Measurements from ENCODE around the gene OR2A12.

DNA sequence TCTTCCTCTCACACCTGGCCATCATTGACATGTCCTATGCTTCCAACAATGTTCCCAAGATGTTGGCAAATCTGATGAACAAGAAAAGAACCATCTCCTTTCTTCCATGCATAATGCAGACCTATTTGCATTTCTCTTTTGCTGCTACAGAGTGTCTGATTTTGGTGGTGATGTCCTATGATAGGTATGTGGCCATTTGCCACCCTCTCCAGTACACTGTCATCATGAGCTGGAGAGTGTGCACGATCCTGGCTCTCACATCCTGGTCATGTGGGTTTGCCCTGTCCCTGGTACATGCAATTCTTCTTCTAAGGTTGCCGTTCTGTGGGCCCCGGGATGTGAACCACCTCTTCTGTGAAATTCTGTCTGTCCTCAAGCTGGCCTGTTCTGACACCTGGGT is 56.1 kb downstream of the OR2A12 start:
- TF ChIP-seq, protein P1, sequence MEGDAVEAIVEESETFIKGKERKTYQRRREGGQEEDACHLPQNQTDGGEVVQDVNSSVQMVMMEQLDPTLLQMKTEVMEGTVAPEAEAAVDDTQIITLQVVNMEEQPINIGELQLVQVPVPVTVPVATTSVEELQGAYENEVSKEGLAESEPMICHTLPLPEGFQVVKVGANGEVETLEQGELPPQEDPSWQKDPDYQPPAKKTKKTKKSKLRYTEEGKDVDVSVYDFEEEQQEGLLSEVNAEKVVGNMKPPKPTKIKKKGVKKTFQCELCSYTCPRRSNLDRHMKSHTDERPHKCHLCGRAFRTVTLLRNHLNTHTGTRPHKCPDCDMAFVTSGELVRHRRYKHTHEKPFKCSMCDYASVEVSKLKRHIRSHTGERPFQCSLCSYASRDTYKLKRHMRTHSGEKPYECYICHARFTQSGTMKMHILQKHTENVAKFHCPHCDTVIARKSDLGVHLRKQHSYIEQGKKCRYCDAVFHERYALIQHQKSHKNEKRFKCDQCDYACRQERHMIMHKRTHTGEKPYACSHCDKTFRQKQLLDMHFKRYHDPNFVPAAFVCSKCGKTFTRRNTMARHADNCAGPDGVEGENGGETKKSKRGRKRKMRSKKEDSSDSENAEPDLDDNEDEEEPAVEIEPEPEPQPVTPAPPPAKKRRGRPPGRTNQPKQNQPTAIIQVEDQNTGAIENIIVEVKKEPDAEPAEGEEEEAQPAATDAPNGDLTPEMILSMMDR (IDR thresholded peaks at IDR 0.05; ENCODE audit: poor library complexity) = no peak
- no peak for TF ChIP-seq EZH2phosphoT487 (IDR thresholded peaks at IDR 0.05; ENCODE audit: low read depth, severe bottlenecking, unreplicated experiment)

All from hepatocyte (in vitro differentiated cells).